NCI-H526 (cell line): Measurements from ENCODE around the gene SLC25A52.
"Not testable (repeated sequence)": the region's sequence is repeated elsewhere in the genome, so short reads cannot be mapped to it uniquely, and the experiment has no call there.

Source experiments
- DNase-seq, 2 experiments: peaks; one replicate each; lab custom pipeline; 2025; lab: John Stamatoyannopoulos, UW

SLC25A52 gene

GRCh38 chr18:31760695-31761094 lies at the start of gene SLC25A52:
SLC25A52 (minus strand) TSS chr18:31760880; CDS start chr18:31760661, 219 bp downstream.
- no peak for DNase-seq

GRCh38 chr18:31809049-31809448 lies 48.4 kb upstream of the SLC25A52 start:
- DNase-seq: not testable (repeated sequence)

GRCh38 chr18:31801078-31801477 lies 40.4 kb upstream of the SLC25A52 start:
- DNase-seq: no peak

- DNase-seq: not testable (repeated sequence)
Observed at GRCh38 chr18:31799257-31799656, 38.6 kb upstream of the SLC25A52 start.

GRCh38 chr18:31798399-31798798 lies 37.7 kb upstream of the SLC25A52 start:
- no peak for DNase-seq

GRCh38 chr18:31795747-31796146 lies 35.1 kb upstream of the SLC25A52 start:
- DNase-seq: no peak

GRCh38 chr18:31793531-31793930 lies 32.9 kb upstream of the SLC25A52 start:
- DNase-seq: no peak

- no peak for DNase-seq
Observed at GRCh38 chr18:31792580-31792911, 31.9 kb upstream of the SLC25A52 start.

- no peak for DNase-seq
Observed at GRCh38 chr18:31791817-31792579, 31.3 kb upstream of the SLC25A52 start.

GRCh38 chr18:31789409-31789808 lies 28.7 kb upstream of the SLC25A52 start:
- no peak for DNase-seq

- DNase-seq: no peak
Observed at GRCh38 chr18:31783059-31783458, 22.4 kb upstream of the SLC25A52 start.

GRCh38 chr18:31778391-31778950 lies 17.8 kb upstream of the SLC25A52 start:
- DNase-seq: no peak

GRCh38 chr18:31776093-31776492 lies 15.4 kb upstream of the SLC25A52 start:
- no peak for DNase-seq

GRCh38 chr18:31774962-31775361 lies 14.3 kb upstream of the SLC25A52 start:
- no peak for DNase-seq

- DNase-seq: no peak
Observed at GRCh38 chr18:31774477-31774785, 13.8 kb upstream of the SLC25A52 start.

- DNase-seq: no peak
Observed at GRCh38 chr18:31773774-31774476, 13.2 kb upstream of the SLC25A52 start.

GRCh38 chr18:31772699-31773098 lies 12.0 kb upstream of the SLC25A52 start:
- no peak for DNase-seq

GRCh38 chr18:31750273-31750672 lies 10.4 kb downstream of the SLC25A52 start:
- DNase-seq: no peak

- DNase-seq: no peak
Observed at GRCh38 chr18:31746396-31746795, 14.3 kb downstream of the SLC25A52 start.

- DNase-seq: no peak
Observed at GRCh38 chr18:31744321-31745067, 16.2 kb downstream of the SLC25A52 start.

GRCh38 chr18:31743600-31743999 lies 17.1 kb downstream of the SLC25A52 start:
- DNase-seq: not testable (repeated sequence)

- DNase-seq: peak in 1 of 2 experiments; percentile 47
Observed at GRCh38 chr18:31741097-31741735, 19.5 kb downstream of the SLC25A52 start.
